Karpas-422 (cell line): ENCODE results near the gene PDE2A. TPM values are rescaled to one million over a fixed set of nuclear protein-coding genes. Genes with fewer than 3 reads are reported as not detected.

ENCODE experiments used
- DNase-seq: peaks from one replicate; pipeline ENCODE4 v3.0.0-alpha.2; 2015
- H2AFZ ChIP-seq: fragments of 200-600 bp; sonication (generic); 2 replicates; pipeline ENCODE4 v1.6.1; 2014; ENCODE audit warnings: antibody characterized with exemption, low read length, mixed read lengths
- H3K27ac ChIP-seq: fragments of 200-600 bp; sonication (generic); 2 replicates; pipeline ENCODE4 v1.5.1; 2014; ENCODE audit warnings: mild to moderate bottlenecking, low read length, moderate library complexity
- H3K27me3 ChIP-seq: fragments of 200-600 bp; sonication (generic); 2 replicates; pipeline ENCODE4 v1.6.1; 2014; ENCODE audit warnings: low read length, mixed read lengths
- H3K36me3 ChIP-seq: fragments of 200-600 bp; sonication (generic); 2 replicates; pipeline ENCODE4 v1.6.1; 2014; ENCODE audit warnings: low read length, mixed read lengths; ENCODE audit not compliant: insufficient read depth
- H3K4me1 ChIP-seq: fragments of 200-600 bp; sonication (generic); 2 replicates; pipeline ENCODE4 v1.6.1; 2014; ENCODE audit warnings: mild to moderate bottlenecking, low read length, mixed read lengths
- H3K4me2 ChIP-seq: fragments of 200-600 bp; sonication (generic); 2 replicates; pipeline ENCODE4 v1.6.1; 2014; ENCODE audit warnings: low read length, low read depth, mild to moderate bottlenecking; ENCODE audit not compliant: poor library complexity, severe bottlenecking
- H3K4me3 ChIP-seq: fragments of 200-600 bp; sonication (generic); 2 replicates; pipeline ENCODE4 v1.5.1; 2014; ENCODE audit warnings: mild to moderate bottlenecking, antibody characterized with exemption, low read length, mixed read lengths
- H3K79me2 ChIP-seq: fragments of 200-600 bp; sonication (generic); 2 replicates; pipeline ENCODE4 v1.6.1; 2014; ENCODE audit warnings: mild to moderate bottlenecking, low read length, mixed read lengths
- H3K9ac ChIP-seq: fragments of 200-600 bp; sonication (generic); 2 replicates; pipeline ENCODE4 v1.6.0; 2014; ENCODE audit warnings: low read length
- H3K9me2 ChIP-seq: fragments of 200-600 bp; sonication (generic), shearing (Covaris generic); replicated peaks from 2 replicates; pipeline ENCODE4 v1.6.0; 2014; ENCODE audit warnings: mild to moderate bottlenecking, low read length, moderate library complexity; ENCODE audit not compliant: insufficient read depth
- H3K9me3 ChIP-seq: fragments of 300-700, 200-600 bp; sonication (generic); 2 replicates; pipeline ENCODE4 v1.6.1; 2014; ENCODE audit warnings: low read length, mixed read lengths
- H4K20me1 ChIP-seq: fragments of 200-600 bp; sonication (generic); 2 replicates; pipeline ENCODE4 v1.6.1; 2014; ENCODE audit warnings: mild to moderate bottlenecking, antibody characterized with exemption, low read length, low read depth; ENCODE audit not compliant: insufficient read depth
- total RNA-seq: library from RNA; depleted of rRNA; stranded (reverse); fragments of >200 nt; shearing (Covaris generic); gene quantifications from 2 replicates; pipeline ENCODE4 v1.2.3, GENCODE V29; 2014; ENCODE audit warnings: low replicate concordance

The PDE2A gene
- total RNA-seq, 1 experiment from 2014 or later = 1.8 TPM

- no peaks in the 10 kb centered on the region for H3K9me3 ChIP-seq
- H3K4me1 ChIP-seq = peaks cover 29% of the 10 kb centered on the region
- no peak overlapping the region for H3K4me2 ChIP-seq
- DNase-seq = no peak
- no peak overlapping the region for H3K27ac ChIP-seq
- no peak overlapping the region for H3K9ac ChIP-seq
- H3K9me2 ChIP-seq = no peaks in the 10 kb centered on the region
- H3K79me2 ChIP-seq = peaks cover 13% of the 10 kb centered on the region
- H3K36me3 ChIP-seq = 0 out of 2 replicates have a peak, but pooled peaks cover 7% of the 10 kb centered on the region
- H2AFZ ChIP-seq = no peak overlapping the region
- H3K4me3 ChIP-seq = no peak overlapping the region
- peaks cover 18% of the 10 kb centered on the region; the same call in 1 of the 2 replicates for H4K20me1 ChIP-seq
- H3K27me3 ChIP-seq = no peaks in the 10 kb centered on the region
Observed at GRCh38 chr11:72709478-72710238, 35.4 kb upstream of the PDE2A start.

- Histone ChIP-seq H3K9me2 (no peaks in the 10 kb centered on the region), H3K36me3 (0 out of 2 replicates have a peak, but pooled peaks cover 10% of the 10 kb centered on the region), H3K27ac (no peak overlapping the region), H3K9me3 (no peaks in the 10 kb centered on the region), H3K9ac (no peak overlapping the region), H3K4me3 (no peak overlapping the region), H3K4me2 (no peak overlapping the region), H3K27me3 (no peaks in the 10 kb centered on the region), H3K79me2 (no peaks in the 10 kb centered on the region), H3K4me1 (peaks cover 32% of the 10 kb centered on the region), H2AFZ (no peak overlapping the region), H4K20me1 (peaks cover 18% of the 10 kb centered on the region; the same call in 1 of the 2 replicates)
- DNase-seq = no peak
Observed at GRCh38 chr11:72707032-72707431, 32.8 kb upstream of the PDE2A start.

- Histone ChIP-seq H3K9me3 (no peaks in the 10 kb centered on the region), H3K27ac (no peak overlapping the region), H3K27me3 (no peaks in the 10 kb centered on the region), H4K20me1 (peaks cover 18% of the 10 kb centered on the region; the same call in 1 of the 2 replicates), H3K9ac (no peak overlapping the region), H3K4me1 (peaks cover 32% of the 10 kb centered on the region), H3K9me2 (no peaks in the 10 kb centered on the region), H3K36me3 (0 out of 2 replicates have a peak, but pooled peaks cover 10% of the 10 kb centered on the region), H3K79me2 (no peaks in the 10 kb centered on the region), H2AFZ (no peak overlapping the region), H3K4me3 (no peak overlapping the region), H3K4me2 (no peak overlapping the region)
- no peak for DNase-seq
Observed at GRCh38 chr11:72706579-72706978, 32.4 kb upstream of the PDE2A start.

- no peak overlapping the region for H3K4me3 ChIP-seq
- H3K79me2 ChIP-seq = no peaks in the 10 kb centered on the region
- no peak overlapping the region for H3K9ac ChIP-seq
- H3K9me2 ChIP-seq = no peaks in the 10 kb centered on the region
- H3K4me2 ChIP-seq = no peak overlapping the region
- no peak for DNase-seq
- peaks cover 18% of the 10 kb centered on the region; the same call in 1 of the 2 replicates for H4K20me1 ChIP-seq
- no peaks in the 10 kb centered on the region for H3K27me3 ChIP-seq
- no peaks in the 10 kb centered on the region for H3K9me3 ChIP-seq
- no peak overlapping the region for H3K27ac ChIP-seq
- H3K4me1 ChIP-seq = peaks cover 32% of the 10 kb centered on the region
- H3K36me3 ChIP-seq = 0 out of 2 replicates have a peak, but pooled peaks cover 10% of the 10 kb centered on the region
- no peak overlapping the region for H2AFZ ChIP-seq
Observed at GRCh38 chr11:72705442-72706365, 31.5 kb upstream of the PDE2A start.

- Histone ChIP-seq H3K4me1 (peaks cover 32% of the 10 kb centered on the region), H3K9ac (no peak overlapping the region), H3K27me3 (no peaks in the 10 kb centered on the region), H2AFZ (no peak overlapping the region), H3K9me3 (no peaks in the 10 kb centered on the region), H3K4me2 (no peak overlapping the region), H3K4me3 (no peak overlapping the region), H3K79me2 (no peaks in the 10 kb centered on the region), H3K36me3 (0 out of 2 replicates have a peak, but pooled peaks cover 10% of the 10 kb centered on the region), H3K27ac (no peak overlapping the region), H3K9me2 (no peaks in the 10 kb centered on the region), H4K20me1 (peaks cover 18% of the 10 kb centered on the region; the same call in 1 of the 2 replicates)
- DNase-seq = peak; percentile 56
Observed at GRCh38 chr11:72704783-72705265, 30.6 kb upstream of the PDE2A start.

- no peaks in the 10 kb centered on the region for H3K79me2 ChIP-seq
- H3K4me3 ChIP-seq = no peak overlapping the region
- H3K9me2 ChIP-seq = no peaks in the 10 kb centered on the region
- 0 out of 2 replicates have a peak, but pooled peaks cover 10% of the 10 kb centered on the region for H3K36me3 ChIP-seq
- peaks cover 15% of the 10 kb centered on the region; the same call in 1 of the 2 replicates for H4K20me1 ChIP-seq
- no peak overlapping the region for H3K4me2 ChIP-seq
- no peaks in the 10 kb centered on the region for H3K27me3 ChIP-seq
- no peaks in the 10 kb centered on the region for H3K9me3 ChIP-seq
- H3K27ac ChIP-seq = no peak overlapping the region
- peaks cover 32% of the 10 kb centered on the region for H3K4me1 ChIP-seq
- no peak for DNase-seq
- no peak overlapping the region for H2AFZ ChIP-seq
- no peak overlapping the region for H3K9ac ChIP-seq
Observed at GRCh38 chr11:72704028-72704782, 30.0 kb upstream of the PDE2A start.

GRCh38 chr11:72703267-72704008, 29.2 kb upstream of the PDE2A start:
- Histone ChIP-seq H3K9ac (no peak overlapping the region), H3K4me2 (no peak overlapping the region), H3K9me3 (no peaks in the 10 kb centered on the region), H4K20me1 (peaks cover 13% of the 10 kb centered on the region; the same call in 1 of the 2 replicates), H3K9me2 (no peaks in the 10 kb centered on the region), H2AFZ (no peak overlapping the region), H3K27ac (no peak overlapping the region), H3K4me3 (no peak overlapping the region), H3K79me2 (no peaks in the 10 kb centered on the region), H3K36me3 (0 out of 2 replicates have a peak, but pooled peaks cover 10% of the 10 kb centered on the region), H3K4me1 (peaks cover 32% of the 10 kb centered on the region), H3K27me3 (no peaks in the 10 kb centered on the region)
- DNase-seq = no peak
